ENCODE data around the gene ZNF142. TPM values are rescaled to one million over a fixed set of nuclear protein-coding genes. Genes with fewer than 3 reads are reported as not detected.

Gene ZNF142, protein sequence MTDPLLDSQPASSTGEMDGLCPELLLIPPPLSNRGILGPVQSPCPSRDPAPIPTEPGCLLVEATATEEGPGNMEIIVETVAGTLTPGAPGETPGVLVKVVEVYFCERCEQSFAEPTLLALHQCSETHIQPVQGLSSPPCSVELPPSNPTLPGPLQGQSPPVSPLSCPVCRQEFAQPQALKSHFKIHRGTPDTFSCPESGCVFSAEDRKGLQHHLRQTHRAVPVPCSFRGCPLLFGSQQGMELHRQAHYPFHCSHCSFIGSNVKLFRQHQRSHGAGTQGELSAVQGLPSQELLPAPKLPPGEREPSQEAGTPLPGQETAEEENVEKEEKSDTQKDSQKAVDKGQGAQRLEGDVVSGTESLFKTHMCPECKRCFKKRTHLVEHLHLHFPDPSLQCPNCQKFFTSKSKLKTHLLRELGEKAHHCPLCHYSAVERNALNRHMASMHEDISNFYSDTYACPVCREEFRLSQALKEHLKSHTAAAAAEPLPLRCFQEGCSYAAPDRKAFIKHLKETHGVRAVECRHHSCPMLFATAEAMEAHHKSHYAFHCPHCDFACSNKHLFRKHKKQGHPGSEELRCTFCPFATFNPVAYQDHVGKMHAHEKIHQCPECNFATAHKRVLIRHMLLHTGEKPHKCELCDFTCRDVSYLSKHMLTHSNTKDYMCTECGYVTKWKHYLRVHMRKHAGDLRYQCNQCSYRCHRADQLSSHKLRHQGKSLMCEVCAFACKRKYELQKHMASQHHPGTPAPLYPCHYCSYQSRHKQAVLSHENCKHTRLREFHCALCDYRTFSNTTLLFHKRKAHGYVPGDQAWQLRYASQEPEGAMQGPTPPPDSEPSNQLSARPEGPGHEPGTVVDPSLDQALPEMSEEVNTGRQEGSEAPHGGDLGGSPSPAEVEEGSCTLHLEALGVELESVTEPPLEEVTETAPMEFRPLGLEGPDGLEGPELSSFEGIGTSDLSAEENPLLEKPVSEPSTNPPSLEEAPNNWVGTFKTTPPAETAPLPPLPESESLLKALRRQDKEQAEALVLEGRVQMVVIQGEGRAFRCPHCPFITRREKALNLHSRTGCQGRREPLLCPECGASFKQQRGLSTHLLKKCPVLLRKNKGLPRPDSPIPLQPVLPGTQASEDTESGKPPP (N-terminal part only)
- total RNA-seq = 10 to 100 TPM in 8 of 9 donors, 1 to 10 TPM in 1; 6.5 to 24.6 (median 20.6) TPM
- polyA plus RNA-seq = 10 to 100 TPM in 1 of 3 donors, 1 to 10 TPM in 2; 8.6 to 21.0 (median 9.5) TPM
- long read RNA-seq, donor 1 = 0 reads
- long read RNA-seq, donor 2 = 0 reads
- long read RNA-seq, donor 3 = 0 reads
- long read RNA-seq, donor 4, partial matches to known transcripts = 3 of 3 reads
- long read RNA-seq, donor 4, other reads (novel, unspliced or antisense) = 0 of 3 reads
- long read RNA-seq, donor 5, partial matches to known transcripts = 15 of 16 reads
- long read RNA-seq, donor 5, other reads (novel, unspliced or antisense) = 1 of 16 reads
- long read RNA-seq, donor 6, partial matches to known transcripts = 0 of 1 reads
- long read RNA-seq, donor 6, other reads (novel, unspliced or antisense) = 1 of 1 reads
- long read RNA-seq, donor 7 = 0 reads
- long read RNA-seq, donor 8 = 0 reads
- long read RNA-seq, donor 9 = 0 reads
- long read RNA-seq, donor 10 = 0 reads

- Histone ChIP-seq H3K9me3 (replicated peaks in 1 of 3) (no peaks in the 10 kb centered on the region), H3K27me3 (no peaks in the 10 kb centered on the region), H3K36me3 (replicated peaks in 1 of 2) (peaks cover 0 to 52% of the 10 kb centered on the region in 2 donors), H3K27ac (peak within 1 kb of the TSS in 1 of 5 donors; percentile 65), H3K4me1 (replicated peaks in 1 of 2) (peaks cover 0 to 12% of the 10 kb centered on the region in 2 donors), H3K4me3 (peak within 1 kb of the TSS; percentile 52 to 96 (median 76))
- peak in 1 of 2 donors; percentile 71 for TF ChIP-seq POLR2A (IDR thresholded peaks at IDR 0.05)
- TF ChIP-seq, protein P1, sequence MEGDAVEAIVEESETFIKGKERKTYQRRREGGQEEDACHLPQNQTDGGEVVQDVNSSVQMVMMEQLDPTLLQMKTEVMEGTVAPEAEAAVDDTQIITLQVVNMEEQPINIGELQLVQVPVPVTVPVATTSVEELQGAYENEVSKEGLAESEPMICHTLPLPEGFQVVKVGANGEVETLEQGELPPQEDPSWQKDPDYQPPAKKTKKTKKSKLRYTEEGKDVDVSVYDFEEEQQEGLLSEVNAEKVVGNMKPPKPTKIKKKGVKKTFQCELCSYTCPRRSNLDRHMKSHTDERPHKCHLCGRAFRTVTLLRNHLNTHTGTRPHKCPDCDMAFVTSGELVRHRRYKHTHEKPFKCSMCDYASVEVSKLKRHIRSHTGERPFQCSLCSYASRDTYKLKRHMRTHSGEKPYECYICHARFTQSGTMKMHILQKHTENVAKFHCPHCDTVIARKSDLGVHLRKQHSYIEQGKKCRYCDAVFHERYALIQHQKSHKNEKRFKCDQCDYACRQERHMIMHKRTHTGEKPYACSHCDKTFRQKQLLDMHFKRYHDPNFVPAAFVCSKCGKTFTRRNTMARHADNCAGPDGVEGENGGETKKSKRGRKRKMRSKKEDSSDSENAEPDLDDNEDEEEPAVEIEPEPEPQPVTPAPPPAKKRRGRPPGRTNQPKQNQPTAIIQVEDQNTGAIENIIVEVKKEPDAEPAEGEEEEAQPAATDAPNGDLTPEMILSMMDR (IDR thresholded peaks at IDR 0.05) = no peak
- intact Hi-C loops (cut with DNase I) = no loop called here
- WGBS, 4 donors = 0 to 1% (median 0%) methylated on average over 11 to 49 of the region's 49 CpGs
- DNase-seq = peak; percentile 89 to 95 (median 91)
These were observed at the start of gene ZNF142, which contains the start of gene BCS1L for GRCh38 chr2:218659258-218659987. Gene ZNF142 (minus strand): TSS chr2:218659623. CDS start chr2:218656429, 3,194 bp downstream. Gene BCS1L (plus strand): TSS chr2:218659683. CDS start chr2:218660988, 1,305 bp downstream.

DNA sequence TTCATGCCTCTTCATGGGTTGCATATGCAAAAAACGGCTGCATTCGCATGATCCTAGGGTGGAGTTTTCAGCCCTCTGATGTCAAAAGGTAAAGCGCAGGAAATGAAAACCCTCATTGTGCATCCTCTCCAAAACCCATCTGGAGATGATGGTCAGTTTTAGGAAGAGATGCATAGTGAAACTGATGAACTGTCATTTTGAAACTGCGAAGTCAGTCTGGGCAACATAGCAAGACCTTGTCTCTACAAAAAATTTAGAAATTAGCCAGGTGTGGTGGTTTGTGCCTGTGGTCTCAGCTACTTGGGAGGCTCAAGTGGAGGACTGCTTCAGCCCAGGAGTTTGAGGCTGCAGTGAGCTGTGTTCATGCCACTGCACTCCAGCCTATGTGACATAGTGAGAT is 48.7 kb upstream of the ZNF142 start:
- no peak overlapping the region for H3K4me3 ChIP-seq
- 76 to 92% (median 84%) methylated on average over 4 of the region's 4 CpGs for WGBS, 4 donors
- H3K27me3 ChIP-seq = no peaks in the 10 kb centered on the region
- no peak overlapping the region for H3K27ac ChIP-seq
- no peaks in the 10 kb centered on the region for H3K9me3 ChIP-seq (replicated peaks in 1 of 3)
- intact Hi-C loops (cut with DNase I) = loop anchor here in 1 of 2 donors (5.0 kb wide), 1 partner anchor 144 kb away; no protein-coding TSS in a partner anchor
- peaks cover 4 to 13% of the 10 kb centered on the region in 2 donors for H3K4me1 ChIP-seq (replicated peaks in 1 of 2)
- TF ChIP-seq, protein P1 (IDR thresholded peaks at IDR 0.05) = no peak
- TF ChIP-seq POLR2A (IDR thresholded peaks at IDR 0.05) = no peak
- DNase-seq = peak in 1 of 7 donors; percentile 4
- no peaks in the 10 kb centered on the region for H3K36me3 ChIP-seq (replicated peaks in 1 of 2)

- Histone ChIP-seq H3K27me3 (no peaks in the 10 kb centered on the region), H3K4me3 (no peak overlapping the region), H3K4me1 (replicated peaks in 1 of 2) (no peaks in the 10 kb centered on the region), H3K36me3 (replicated peaks in 1 of 2) (peaks cover 0 to 17% of the 10 kb centered on the region in 2 donors), H3K27ac (no peak overlapping the region), H3K9me3 (replicated peaks in 1 of 3) (no peaks in the 10 kb centered on the region)
- TF ChIP-seq POLR2A (IDR thresholded peaks at IDR 0.05) = no peak
- TF ChIP-seq, protein P1 (IDR thresholded peaks at IDR 0.05) = no peak
- WGBS, 4 donors = 90 to 94% (median 93%) methylated on average over 4 of the region's 4 CpGs
- intact Hi-C loops (cut with DNase I) = no loop called here
- no peak for DNase-seq
These were observed 43.9 kb upstream of the ZNF142 start for GRCh38 chr2:218703341-218703740.
